ENCODE results near the gene JUNB.

DNA sequence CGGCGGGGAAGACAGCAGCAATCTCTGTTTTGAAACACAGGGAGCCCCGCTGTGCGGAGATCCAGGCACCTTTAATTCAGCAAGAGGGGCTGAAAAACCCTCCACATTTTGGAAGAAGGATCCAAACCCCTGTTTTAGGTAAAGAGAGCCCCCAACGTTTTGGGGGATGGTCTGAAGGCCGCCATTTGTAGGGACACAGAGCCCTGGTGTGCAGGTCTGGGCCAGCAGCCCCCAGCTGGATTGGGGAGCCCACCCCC lies 12.5 kb upstream of the JUNB start:
- no peak for TF ChIP-seq POLR2AphosphoS5 (IDR thresholded peaks at IDR 0.05; ENCODE audit: low read depth, low read length)
- TF ChIP-seq CTCF (IDR thresholded peaks at IDR 0.05) = no peak
- TF ChIP-seq SIN3A (IDR thresholded peaks at IDR 0.05; ENCODE audit: borderline replicate concordance, insufficient read depth, low read depth, low read length) = no peak
- no peak for TF ChIP-seq REST (IDR thresholded peaks at IDR 0.05; ENCODE audit: insufficient read depth in 1 of 2, low read depth in 2 of 2, low read length in 1 of 2)
- no peak for TF ChIP-seq TCF7L2 (IDR thresholded peaks at IDR 0.05; ENCODE audit: low read depth, low read length)
